B cell (primary cell): Measurements from ENCODE around the gene PSME2. TPM values are rescaled to one million over a fixed set of nuclear protein-coding genes. Genes with fewer than 3 reads are reported as not detected.

Experiments used
- ATAC-seq: fragments of 200-7000 bp; cut with Tn5 transposase; one replicate; pipeline ENCODE4 v1.10.0; 2021; ENCODE audit warnings: low read depth, mild to moderate bottlenecking, moderate number of reproducible peaks, moderate library complexity
- CTCF ChIA-PET: fragments of 350-600 bp; sonication (Branson Sonifier 250); formaldehyde crosslinking; loops from one replicate; lab custom pipeline; 2021; ENCODE audit warnings: antibody characterized with exemption, inconsistent platforms; lab: Charles Lee
- POLR2A ChIA-PET: fragments of 350-600 bp; sonication (Branson Sonifier 250); formaldehyde crosslinking; loops from one replicate; lab custom pipeline; 2021; ENCODE audit warnings: antibody characterized with exemption; lab: Charles Lee
- DNase-seq: peaks from one replicate; pipeline ENCODE4 v3.0.0; 2013
- H2AFZ ChIP-seq: 2 replicates; pipeline ENCODE4 v1.6.1; 2012; ENCODE audit warnings: mild to moderate bottlenecking, low read depth, low read length; ENCODE audit not compliant: insufficient read depth, poor library complexity, severe bottlenecking
- H3K27ac ChIP-seq, 2 donors: 1 replicate in 1 of 2; 2 replicates in 1 of 2; pipeline ENCODE4 v1.5.1; 2012 to 2013; ENCODE audit warnings: low read length in 2 of 2, mild to moderate bottlenecking in 2 of 2, moderate library complexity in 1 of 2
- H3K27me3 ChIP-seq, 4 experiments: fragments of 200-600 bp in 1 of 4; sonication (generic) in 1 of 4; replicated peaks in 1 of 4; 1 replicate in 2 of 4; 2 replicates in 2 of 4; pipeline versions ENCODE4 v1.6.1 to v1.7.0; 2013 to 2016; ENCODE audit warnings: low read length in 3 of 4, mild to moderate bottlenecking in 2 of 4, mixed read lengths in 1 of 4, moderate library complexity in 1 of 4; ENCODE audit not compliant: insufficient read depth in 4 of 4, control insufficient read depth in 3 of 4; ENCODE audit errors: control extremely low read depth in 1 of 4
- H3K36me3 ChIP-seq, 2 experiments: replicated peaks in 1 of 2; 1 replicate in 1 of 2; 2 replicates in 1 of 2; pipeline versions ENCODE4 v1.6.1 to v1.7.1; 2013; ENCODE audit warnings: low read length in 1 of 2; ENCODE audit not compliant: insufficient read depth in 2 of 2, control insufficient read depth in 1 of 2; ENCODE audit errors: control extremely low read depth in 1 of 2, extremely low read depth in 1 of 2
- H3K4me1 ChIP-seq, 2 donors: fragments of 200-600 bp in 1 of 2; sonication (generic) in 1 of 2; 1 replicate in 1 of 2; 2 replicates in 1 of 2; pipeline versions ENCODE4 v1.5.1 to v1.6.1; 2013 to 2017; ENCODE audit warnings: low read length in 2 of 2; ENCODE audit not compliant: control insufficient read depth in 2 of 2, insufficient read depth in 2 of 2
- H3K4me2 ChIP-seq: replicated peaks from 2 replicates; pipeline ENCODE3; 2012; ENCODE audit warnings: mild to moderate bottlenecking, low read depth, low read length; ENCODE audit not compliant: poor library complexity, severe bottlenecking
- H3K4me3 ChIP-seq, 5 experiments: fragments of 200-600 bp in 1 of 5; sonication (generic) in 1 of 5; 1 replicate in 3 of 5; 2 replicates in 2 of 5; pipeline versions ENCODE4 v1.5.1 to v1.7.0; 2011 to 2016; ENCODE audit warnings: low read length in 4 of 5, mild to moderate bottlenecking in 4 of 5, low read depth in 2 of 5, control low read depth in 1 of 5, moderate library complexity in 1 of 5; ENCODE audit not compliant: insufficient read depth in 1 of 5; ENCODE audit errors: control extremely low read depth in 1 of 5, extremely low read depth in 1 of 5
- H3K79me2 ChIP-seq: fragments of 200-600 bp; sonication (generic); one replicate; pipeline ENCODE4 v1.6.0; 2016; ENCODE audit warnings: low read length; ENCODE audit not compliant: control insufficient read depth, insufficient read depth
- H3K9ac ChIP-seq: fragments of 200-600 bp; sonication (generic); 2 replicates; pipeline ENCODE4 v1.6.1; 2017; ENCODE audit warnings: mild to moderate bottlenecking, low read length, moderate library complexity
- H3K9me3 ChIP-seq, 3 donors: one replicate each; pipeline versions ENCODE4 v1.6.1 to v1.7.1; 2013; ENCODE audit warnings: low read length in 2 of 3; ENCODE audit not compliant: control insufficient read depth in 2 of 3, insufficient read depth in 1 of 3; ENCODE audit errors: control extremely low read depth in 1 of 3
- H4K20me1 ChIP-seq: 2 replicates; pipeline ENCODE4 v1.6.0; 2012; ENCODE audit warnings: mild to moderate bottlenecking, low read length; ENCODE audit not compliant: insufficient read depth, control insufficient read depth, poor library complexity, severe bottlenecking
- H3K27ac Mint-ChIP-seq: one replicate; pipeline ENCODE4 v1.8.0; 2021; ENCODE audit warnings: mixed read lengths
- H3K27me3 Mint-ChIP-seq: one replicate; pipeline ENCODE4 v1.8.0; 2021; ENCODE audit warnings: mixed read lengths
- H3K4me1 Mint-ChIP-seq: one replicate; pipeline ENCODE4 v1.8.0; 2021; ENCODE audit warnings: mixed read lengths
- H3K4me3 Mint-ChIP-seq: one replicate; pipeline ENCODE4 v1.8.0; 2021; ENCODE audit warnings: mixed read lengths
- H3K9me3 Mint-ChIP-seq: one replicate; pipeline ENCODE4 v1.8.0; 2022; ENCODE audit warnings: mixed read lengths; ENCODE audit not compliant: insufficient read depth
- EZH2 ChIP-seq: IDR thresholded peaks from 2 replicates; pipeline ENCODE4 v1.6.1; 2012; ENCODE audit warnings: borderline replicate concordance, low read depth, mild to moderate bottlenecking, moderate library complexity, low read length; ENCODE audit not compliant: insufficient read depth, poor library complexity, severe bottlenecking
- WGBS: methylation state at CpG from one replicate; pipeline ENCODE4 v1.1.5; 2013; ENCODE audit warnings: missing lambda C conversion rate; ENCODE audit not compliant: insufficient coverage; 5-methylcytosine and 5-hydroxymethylcytosine counted together
- intact Hi-C: fragments of 100-400 bp; cut with micrococcal nuclease; formaldehyde crosslinking; loops from one replicate; pipeline ENCODE4 v1.10.0; 2022
- polyA plus RNA-seq: library from polyadenylated mRNA; depleted of rRNA; stranded (reverse); fragments of >200 nt; gene quantifications from 2 replicates; pipeline ENCODE4 v1.2.3, GENCODE V29; 2012
- total RNA-seq, 2 donors: library from RNA; stranded (reverse); fragments of 120-200 nt in 1 of 2; gene quantifications; 1 replicate in 1 of 2; 2 replicates in 1 of 2; pipeline versions ENCODE4 v1.2.3 to v1.2.4, GENCODE V29; 2013 to 2022
- TF ChIP-seq, protein P1 (sequence below): fragments of 200-600 bp; IDR thresholded peaks from one replicate; pipeline ENCODE4 v1.8.0; 2022; ENCODE audit warnings: antibody characterized with exemption, mild to moderate bottlenecking

The PSME2 gene
- total and polyA plus RNA-seq, 2 donors (not counting 1 experiment from before 2014, with no cell fraction given) = 126 to 141 TPM

DNA sequence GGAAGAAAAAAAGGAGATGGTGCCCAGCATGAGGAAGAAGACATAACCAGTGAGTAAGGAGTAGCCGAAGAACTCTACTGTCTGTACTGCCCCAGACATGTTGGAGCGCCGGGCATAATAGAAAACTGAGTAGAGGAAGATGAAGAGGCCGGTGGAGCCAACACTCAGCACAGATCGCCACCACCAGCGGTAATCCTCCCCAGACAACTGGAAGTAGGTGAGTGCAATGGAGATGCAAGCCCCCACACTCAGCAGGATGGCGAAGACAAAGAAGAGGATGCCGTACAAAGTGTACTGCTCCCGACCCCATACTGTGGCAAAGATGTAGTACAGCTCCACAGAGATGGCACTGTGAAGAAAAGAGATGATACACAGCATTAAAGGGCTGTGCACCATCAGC, 43.0 kb upstream of the PSME2 start:
- no peak for ATAC-seq
- TF ChIP-seq, protein P1, sequence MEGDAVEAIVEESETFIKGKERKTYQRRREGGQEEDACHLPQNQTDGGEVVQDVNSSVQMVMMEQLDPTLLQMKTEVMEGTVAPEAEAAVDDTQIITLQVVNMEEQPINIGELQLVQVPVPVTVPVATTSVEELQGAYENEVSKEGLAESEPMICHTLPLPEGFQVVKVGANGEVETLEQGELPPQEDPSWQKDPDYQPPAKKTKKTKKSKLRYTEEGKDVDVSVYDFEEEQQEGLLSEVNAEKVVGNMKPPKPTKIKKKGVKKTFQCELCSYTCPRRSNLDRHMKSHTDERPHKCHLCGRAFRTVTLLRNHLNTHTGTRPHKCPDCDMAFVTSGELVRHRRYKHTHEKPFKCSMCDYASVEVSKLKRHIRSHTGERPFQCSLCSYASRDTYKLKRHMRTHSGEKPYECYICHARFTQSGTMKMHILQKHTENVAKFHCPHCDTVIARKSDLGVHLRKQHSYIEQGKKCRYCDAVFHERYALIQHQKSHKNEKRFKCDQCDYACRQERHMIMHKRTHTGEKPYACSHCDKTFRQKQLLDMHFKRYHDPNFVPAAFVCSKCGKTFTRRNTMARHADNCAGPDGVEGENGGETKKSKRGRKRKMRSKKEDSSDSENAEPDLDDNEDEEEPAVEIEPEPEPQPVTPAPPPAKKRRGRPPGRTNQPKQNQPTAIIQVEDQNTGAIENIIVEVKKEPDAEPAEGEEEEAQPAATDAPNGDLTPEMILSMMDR = no peak
- no peak for TF ChIP-seq EZH2
- Mint-ChIP-seq H3K27me3 (no peaks in the 10 kb centered on the region), H3K9me3 (no peaks in the 10 kb centered on the region), H3K4me3 (no peak overlapping the region), H3K27ac (peak overlapping the region; percentile 46), H3K4me1 (peaks cover 42% of the 10 kb centered on the region)
- intact Hi-C loops = no loop called here
- Histone ChIP-seq H2AFZ (peak overlapping the region; percentile 76), H3K9me3 (no peaks in the 10 kb centered on the region), H3K4me1 (peaks cover 21 to 23% of the 10 kb centered on the region in 2 donors), H3K79me2 (peaks cover 65% of the 10 kb centered on the region), H4K20me1 (no peaks in the 10 kb centered on the region), H3K27me3 (no peaks in the 10 kb centered on the region), H3K36me3 (peaks cover 3 to 36% of the 10 kb centered on the region in 2 experiments), H3K9ac (no peak overlapping the region), H3K4me3 (no peak overlapping the region), H3K27ac (peak overlapping the region; percentile 32 to 86), H3K4me2 (peak overlapping the region; percentile 96)
- CTCF ChIA-PET = interaction anchor here (0.7 to 3.7 kb wide), 9 partner anchors 24 to 121 kb away, joined by 3 to 21 read pairs (median 6); partner anchors contain the start of genes CHMP4A, CIDEB, IRF9 and LTB4R2
- POLR2A ChIA-PET = interaction anchor here (0.6 to 2.1 kb wide), 11 partner anchors 14 to 85 kb away, joined by 3 to 9 read pairs (median 4); partner anchors contain the start of genes CHMP4A, MDP1, PSME1 and PSME2
- WGBS = 100% methylated on average over 1 of the region's 9 CpGs
- DNase-seq = no peak

- peak overlapping the region; percentile 32 to 86 for H3K27ac ChIP-seq
- Mint-ChIP-seq H3K27me3 (no peaks in the 10 kb centered on the region), H3K9me3 (no peaks in the 10 kb centered on the region), H3K27ac (peak overlapping the region; percentile 87), H3K4me1 (peaks cover 38% of the 10 kb centered on the region), H3K4me3 (peak overlapping the region; percentile 93)
- intact Hi-C loops = no loop called here
- peaks cover 16 to 19% of the 10 kb centered on the region in 2 donors for H3K4me1 ChIP-seq
- WGBS = 0% methylated on average over 1 of the region's 3 CpGs
- ATAC-seq = no peak
- peaks cover 61% of the 10 kb centered on the region for H3K79me2 ChIP-seq
- peak overlapping the region in 4 of 5 experiments; percentile 32 to 79 (median 73) for H3K4me3 ChIP-seq
- peaks cover 3 to 41% of the 10 kb centered on the region in 2 experiments for H3K36me3 ChIP-seq
- H3K9ac ChIP-seq = peak overlapping the region; percentile 70
- H3K4me2 ChIP-seq = peak overlapping the region; percentile 96
- POLR2A ChIA-PET = interaction anchor here (0.6 to 2.1 kb wide), 11 partner anchors 15 to 86 kb away, joined by 3 to 9 read pairs (median 4); partner anchors contain the start of genes CHMP4A, IRF9, MDP1 and PSME1
- H3K9me3 ChIP-seq = no peaks in the 10 kb centered on the region
- CTCF ChIA-PET = interaction anchor here (0.7 to 3.7 kb wide), 12 partner anchors 25 to 122 kb away, joined by 3 to 21 read pairs (median 4); partner anchors contain the start of genes CHMP4A, CIDEB, DCAF11 and IRF9
- no peak for TF ChIP-seq EZH2
- TF ChIP-seq, protein P1 = no peak
- no peaks in the 10 kb centered on the region for H3K27me3 ChIP-seq
- DNase-seq = no peak
- no peaks in the 10 kb centered on the region for H4K20me1 ChIP-seq
- peak overlapping the region; percentile 76 for H2AFZ ChIP-seq
These were observed 42.6 kb upstream of the PSME2 start for GRCh38 chr14:24189059-24189375.
